PC-9 (cell line): ENCODE measurements around the gene OLFML1. TPM values are rescaled to one million over a fixed set of nuclear protein-coding genes. Genes with fewer than 3 reads are reported as not detected.
A peak's percentile ranks its signal among the peaks of the same experiment; 100 is the strongest.
"Not testable (repeated sequence)": the region's sequence is repeated elsewhere in the genome, so short reads cannot be mapped to it uniquely, and the experiment has no call there.

Experiments
- BruUV-seq: library from RNA; stranded (reverse); fragments of 400-500 nt; replicated peaks from 2 replicates; lab custom pipeline; 2021; lab: Mats Ljungman, UMichigan
- CTCF ChIA-PET: fragments of 300-600 bp; sonication (Branson Sonifier 250); formaldehyde crosslinking; loops from one replicate; lab custom pipeline; 2022; ENCODE audit warnings: antibody characterized with exemption; lab: Charles Lee
- POLR2A ChIA-PET: fragments of 300-600 bp; sonication (Branson Sonifier 250); formaldehyde crosslinking; loops from one replicate; lab custom pipeline; 2022; ENCODE audit warnings: antibody characterized with exemption; ENCODE audit not compliant: unreplicated experiment; lab: Charles Lee
- DNase-seq, 2 experiments: peaks; one replicate each; pipeline versions ENCODE4 v3.0.0 to v3.0.0-alpha.2; 2015 to 2022; ENCODE audit warnings: mixed read lengths in 1 of 2
- H2AFZ ChIP-seq: fragments of 200-600 bp; sonication (generic); 2 replicates; pipeline ENCODE4 v1.8.1; 2017; ENCODE audit warnings: antibody characterized with exemption
- H3F3A ChIP-seq: fragments of 200-600 bp; sonication (generic); 2 replicates; pipeline ENCODE4 v1.8.1; 2017; ENCODE audit warnings: antibody characterized with exemption, mild to moderate bottlenecking, low read depth; ENCODE audit not compliant: insufficient read depth
- H3K27ac ChIP-seq: fragments of 200-600 bp; sonication (generic); 2 replicates; pipeline ENCODE4 v1.6.1; 2016; ENCODE audit warnings: mixed run types
- H3K27me3 ChIP-seq: fragments of 200-600 bp; sonication (generic); 2 replicates; pipeline ENCODE4 v1.6.1; 2016; ENCODE audit warnings: low read depth, mixed run types; ENCODE audit not compliant: insufficient read depth
- H3K36me3 ChIP-seq: fragments of 200-600 bp; sonication (generic); 2 replicates; pipeline ENCODE4 v1.6.1; 2016; ENCODE audit warnings: low read depth, mixed run types
- H3K4me1 ChIP-seq: fragments of 200-600 bp; sonication (generic); replicated peaks from 2 replicates; pipeline ENCODE4 v1.6.1; 2016; ENCODE audit warnings: mixed run types; ENCODE audit not compliant: insufficient read depth
- H3K4me2 ChIP-seq: fragments of 200-600 bp; sonication (generic); 2 replicates; pipeline ENCODE4 v1.6.1; 2017; ENCODE audit warnings: mixed run types
- H3K4me3 ChIP-seq: fragments of 200-600 bp; sonication (generic); 2 replicates; pipeline ENCODE4 v1.6.1; 2016; ENCODE audit warnings: mixed run types
- H3K79me2 ChIP-seq: fragments of 200-600 bp; sonication (generic); 2 replicates; pipeline ENCODE4 v1.6.1; 2017; ENCODE audit warnings: low read depth, mixed run types
- H3K9me2 ChIP-seq: fragments of 200-600 bp; sonication (generic); 2 replicates; pipeline ENCODE4 v1.8.1; 2017; ENCODE audit warnings: mild to moderate bottlenecking; ENCODE audit not compliant: insufficient read depth
- H3K9me3 ChIP-seq: fragments of 200-600 bp; sonication (generic); 2 replicates; pipeline ENCODE4 v1.8.1; 2016; ENCODE audit warnings: low read depth; ENCODE audit not compliant: insufficient read depth
- H4K20me1 ChIP-seq: fragments of 200-600 bp; sonication (generic); 2 replicates; pipeline ENCODE4 v1.8.1; 2017; ENCODE audit not compliant: insufficient read depth
- EZH2 ChIP-seq: fragments of 200-600 bp; sonication (generic); IDR thresholded peaks from 2 replicates; pipeline ENCODE4 v1.8.0; 2017; ENCODE audit warnings: antibody characterized with exemption, low read depth
- intact Hi-C: fragments of 100-400 bp; cut with micrococcal nuclease; formaldehyde crosslinking; loops from one replicate; pipeline ENCODE4 v1.10.0; 2022; ENCODE audit not compliant: unreplicated experiment
- total RNA-seq: library from RNA; stranded (reverse); gene quantifications from 2 replicates; pipeline ENCODE4 v1.2.3, GENCODE V29; 2021
- TF ChIP-seq, protein P1 (sequence below): fragments of 200-600 bp; sonication (generic); conservative IDR thresholded peaks from 2 replicates; pipeline ENCODE4 v1.6.1; 2017; ENCODE audit warnings: mixed run types, antibody characterized with exemption, mild to moderate bottlenecking, moderate library complexity

Gene OLFML1
- total RNA-seq, 1 experiment from 2014 or later: not detected

DNA sequence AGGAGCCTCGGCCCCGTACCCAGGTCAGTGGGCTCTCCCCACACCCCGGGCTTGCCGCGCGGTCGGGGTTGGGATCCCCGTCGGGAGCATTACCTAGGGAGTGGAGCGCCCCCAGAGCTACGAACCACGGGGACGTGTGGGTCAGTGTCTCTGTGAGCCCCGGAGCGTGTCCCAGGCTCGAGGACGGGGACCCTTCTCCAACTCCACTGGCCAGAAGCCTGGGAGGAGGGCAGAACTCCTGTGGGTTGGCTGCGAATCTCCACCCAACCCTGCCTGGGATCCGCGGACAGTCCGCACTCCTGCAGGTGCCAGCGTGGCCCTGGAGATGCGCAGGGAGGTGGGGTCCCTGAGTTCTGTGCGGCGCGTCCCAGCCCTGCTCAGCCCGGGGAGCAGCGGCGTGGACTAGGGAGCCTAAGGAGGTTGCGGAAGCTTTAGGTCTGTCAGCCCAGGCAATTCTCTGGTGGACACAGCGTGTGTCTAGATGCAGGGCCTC lies 28.8 kb downstream of the OLFML1 start:
- intact Hi-C loops: loop anchor here (5.0 kb wide), 1 partner anchor 158 kb away; the partner anchor contains the start of gene CYB5R2
- POLR2A ChIA-PET: no interaction called here
- Histone ChIP-seq H2AFZ (peak overlapping the region; percentile 77), H4K20me1 (no peaks in the 10 kb centered on the region), H3K4me3 (peak overlapping the region; percentile 77), H3K27me3 (no peaks in the 10 kb centered on the region), H3K27ac (no peak overlapping the region), H3K9me2 (no peaks in the 10 kb centered on the region), H3K4me1 (no peaks in the 10 kb centered on the region), H3K79me2 (no peaks in the 10 kb centered on the region), H3K36me3 (no peaks in the 10 kb centered on the region), H3K9me3 (no peaks in the 10 kb centered on the region), H3K4me2 (peak overlapping the region; percentile 90), H3F3A (no peaks in the 10 kb centered on the region)
- no peak for TF ChIP-seq EZH2
- TF ChIP-seq, protein P1, sequence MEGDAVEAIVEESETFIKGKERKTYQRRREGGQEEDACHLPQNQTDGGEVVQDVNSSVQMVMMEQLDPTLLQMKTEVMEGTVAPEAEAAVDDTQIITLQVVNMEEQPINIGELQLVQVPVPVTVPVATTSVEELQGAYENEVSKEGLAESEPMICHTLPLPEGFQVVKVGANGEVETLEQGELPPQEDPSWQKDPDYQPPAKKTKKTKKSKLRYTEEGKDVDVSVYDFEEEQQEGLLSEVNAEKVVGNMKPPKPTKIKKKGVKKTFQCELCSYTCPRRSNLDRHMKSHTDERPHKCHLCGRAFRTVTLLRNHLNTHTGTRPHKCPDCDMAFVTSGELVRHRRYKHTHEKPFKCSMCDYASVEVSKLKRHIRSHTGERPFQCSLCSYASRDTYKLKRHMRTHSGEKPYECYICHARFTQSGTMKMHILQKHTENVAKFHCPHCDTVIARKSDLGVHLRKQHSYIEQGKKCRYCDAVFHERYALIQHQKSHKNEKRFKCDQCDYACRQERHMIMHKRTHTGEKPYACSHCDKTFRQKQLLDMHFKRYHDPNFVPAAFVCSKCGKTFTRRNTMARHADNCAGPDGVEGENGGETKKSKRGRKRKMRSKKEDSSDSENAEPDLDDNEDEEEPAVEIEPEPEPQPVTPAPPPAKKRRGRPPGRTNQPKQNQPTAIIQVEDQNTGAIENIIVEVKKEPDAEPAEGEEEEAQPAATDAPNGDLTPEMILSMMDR: no peak
- BruUV-seq: no TSS peak
- no peak for DNase-seq
- CTCF ChIA-PET: no interaction called here

DNA sequence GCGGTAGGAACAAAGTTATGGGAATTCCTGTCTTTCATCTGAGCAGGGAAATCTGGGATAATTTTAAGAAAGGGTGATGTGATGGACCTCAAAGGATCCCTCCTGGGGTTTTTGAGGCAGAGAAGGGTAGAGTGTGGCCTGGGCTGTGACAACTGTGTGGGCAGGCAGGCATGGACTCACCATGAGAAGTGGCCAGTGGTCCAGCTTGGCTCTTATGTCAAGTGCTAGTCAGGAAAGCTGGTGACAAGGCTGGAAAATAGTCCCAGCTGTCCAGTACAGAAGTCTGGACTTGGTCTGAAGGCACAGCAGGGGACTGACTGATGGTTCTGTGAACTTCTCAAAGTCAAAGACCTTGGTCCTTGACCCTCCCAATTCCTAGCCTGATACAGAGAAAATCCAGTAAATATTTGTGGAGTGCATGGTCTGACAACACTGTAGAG lies 30.2 kb downstream of the OLFML1 start:
- Histone ChIP-seq H3K27me3 (no peaks in the 10 kb centered on the region), H3K79me2 (no peaks in the 10 kb centered on the region), H3K4me2 (no peak overlapping the region), H3K36me3 (no peaks in the 10 kb centered on the region), H3K9me2 (no peaks in the 10 kb centered on the region), H4K20me1 (no peaks in the 10 kb centered on the region), H3K4me1 (no peaks in the 10 kb centered on the region), H3K9me3 (no peaks in the 10 kb centered on the region), H3K4me3 (no peak overlapping the region), H3F3A (no peaks in the 10 kb centered on the region), H2AFZ (no peak overlapping the region), H3K27ac (no peak overlapping the region)
- TF ChIP-seq, protein P1: no peak
- no peak for TF ChIP-seq EZH2
- ChIA-PET POLR2A (no interaction called here), CTCF (no interaction called here)
- intact Hi-C loops: no loop called here
- no peak for DNase-seq
- BruUV-seq: no TSS peak

DNA sequence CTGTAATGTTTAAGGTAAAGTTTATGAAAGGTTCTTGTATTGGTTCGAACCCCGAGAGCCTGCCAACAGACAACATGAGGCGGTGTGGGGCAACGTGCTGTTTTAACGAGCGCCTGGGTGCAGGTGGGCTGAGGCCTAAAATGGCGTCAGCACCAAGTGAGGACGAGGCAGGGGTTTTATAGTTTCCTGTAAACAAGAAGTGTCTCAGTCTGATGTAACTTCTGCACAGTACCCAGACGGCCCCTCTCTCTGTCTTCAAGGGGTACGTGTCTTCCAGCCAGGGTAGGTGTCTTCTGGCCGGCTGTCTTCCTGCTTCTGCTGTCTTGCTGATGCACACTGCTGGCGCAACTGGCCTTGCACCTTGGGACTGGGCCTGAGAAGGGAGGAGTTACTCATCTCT lies 31.2 kb downstream of the OLFML1 start:
- intact Hi-C loops: no loop called here
- H3K4me3 ChIP-seq: no peak overlapping the region
- CTCF ChIA-PET: no interaction called here
- no peak for TF ChIP-seq EZH2
- H3K36me3 ChIP-seq: no peaks in the 10 kb centered on the region
- H4K20me1 ChIP-seq: no peaks in the 10 kb centered on the region
- H3K4me2 ChIP-seq: no peak overlapping the region
- DNase-seq: no peak
- no peaks in the 10 kb centered on the region for H3F3A ChIP-seq
- no peaks in the 10 kb centered on the region for H3K4me1 ChIP-seq
- H3K9me3 ChIP-seq: no peaks in the 10 kb centered on the region
- H3K79me2 ChIP-seq: no peaks in the 10 kb centered on the region
- no TSS peak for BruUV-seq
- H2AFZ ChIP-seq: no peak overlapping the region
- H3K9me2 ChIP-seq: no peaks in the 10 kb centered on the region
- POLR2A ChIA-PET: no interaction called here
- no peaks in the 10 kb centered on the region for H3K27me3 ChIP-seq
- H3K27ac ChIP-seq: no peak overlapping the region

DNA sequence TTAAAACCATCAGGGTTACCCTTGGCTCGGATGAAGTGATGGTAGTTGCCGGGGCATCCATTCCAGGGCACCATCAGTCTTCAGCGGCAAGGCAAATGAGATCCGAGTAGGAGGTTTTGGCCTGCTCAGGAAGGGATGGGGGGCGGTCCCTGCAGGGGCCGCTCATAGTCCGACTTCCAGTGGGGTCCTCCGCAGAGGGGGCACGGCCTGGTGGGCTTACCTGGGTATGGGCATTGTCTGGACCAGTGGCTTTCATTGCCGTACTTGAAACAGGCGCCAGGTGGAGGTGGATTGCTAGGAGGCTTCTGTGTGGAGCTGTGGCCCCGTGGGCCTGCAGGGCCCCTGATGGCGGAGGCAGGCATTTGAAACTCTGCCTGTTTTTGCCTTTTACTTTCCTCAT lies 32.4 kb downstream of the OLFML1 start:
- H3K4me3 ChIP-seq, intact Hi-C loops, CTCF ChIA-PET, BruUV-seq, H3K27ac ChIP-seq, H4K20me1 ChIP-seq, H3K27me3 ChIP-seq, POLR2A ChIA-PET, H3K9me2 ChIP-seq, H3K9me3 ChIP-seq, H3K36me3 ChIP-seq, H3K4me1 ChIP-seq, H3F3A ChIP-seq, H2AFZ ChIP-seq, DNase-seq, H3K79me2 ChIP-seq, H3K4me2 ChIP-seq: not testable (repeated sequence)
